Activated naive CD8-positive, alpha-beta T cell treated with anti-CD3 and anti-CD28 coated beads, Interleukin-2, amount 10 ng/mL, durations not matched to agents 7 days and 5 days (primary cell): ENCODE data around the gene VANGL2. TPM values are rescaled to one million over a fixed set of nuclear protein-coding genes. Genes with fewer than 3 reads are reported as not detected.
"Not testable (repeated sequence)": the region's sequence is repeated elsewhere in the genome, so short reads cannot be mapped to it uniquely, and the experiment has no call there.

Experiments
- ATAC-seq: fragments of 150-1000 bp; cut with Tn5 transposase; one replicate; pipeline ENCODE4 v1.10.0; 2021; ENCODE audit warnings: low read depth, moderate library complexity
- POLR2A ChIA-PET: fragments of 350-600 bp; sonication (Branson Sonifier 250); formaldehyde crosslinking; loops from one replicate; lab custom pipeline; 2021; ENCODE audit warnings: antibody characterized with exemption; lab: Charles Lee
- DNase-seq: peaks from one replicate; pipeline ENCODE4 v3.0.0; 2021
- H3K27ac Mint-ChIP-seq: one replicate; pipeline ENCODE4 v1.8.0; 2022; ENCODE audit warnings: mild to moderate bottlenecking, mixed read lengths
- H3K27me3 Mint-ChIP-seq: one replicate; pipeline ENCODE4 v1.8.0; 2022; ENCODE audit warnings: mild to moderate bottlenecking, moderate library complexity, mixed read lengths
- H3K36me3 Mint-ChIP-seq: one replicate; pipeline ENCODE4 v1.8.0; 2021; ENCODE audit warnings: mild to moderate bottlenecking, mixed read lengths
- H3K4me1 Mint-ChIP-seq: one replicate; pipeline ENCODE4 v1.8.0; 2021; ENCODE audit warnings: mixed read lengths
- H3K4me3 Mint-ChIP-seq: one replicate; pipeline ENCODE4 v1.8.0; 2022; ENCODE audit warnings: mild to moderate bottlenecking, moderate library complexity, mixed read lengths
- H3K9me3 Mint-ChIP-seq: one replicate; pipeline ENCODE4 v1.8.0; 2021; ENCODE audit warnings: mixed read lengths
- total RNA-seq, 2 experiments: library from RNA; stranded (reverse); gene quantifications; one replicate each; pipeline ENCODE4 v1.2.3, GENCODE V29; 2021

Gene VANGL2
- total RNA-seq, 2 experiments from 2014 or later = 0.06 to 0.34 TPM

DNA sequence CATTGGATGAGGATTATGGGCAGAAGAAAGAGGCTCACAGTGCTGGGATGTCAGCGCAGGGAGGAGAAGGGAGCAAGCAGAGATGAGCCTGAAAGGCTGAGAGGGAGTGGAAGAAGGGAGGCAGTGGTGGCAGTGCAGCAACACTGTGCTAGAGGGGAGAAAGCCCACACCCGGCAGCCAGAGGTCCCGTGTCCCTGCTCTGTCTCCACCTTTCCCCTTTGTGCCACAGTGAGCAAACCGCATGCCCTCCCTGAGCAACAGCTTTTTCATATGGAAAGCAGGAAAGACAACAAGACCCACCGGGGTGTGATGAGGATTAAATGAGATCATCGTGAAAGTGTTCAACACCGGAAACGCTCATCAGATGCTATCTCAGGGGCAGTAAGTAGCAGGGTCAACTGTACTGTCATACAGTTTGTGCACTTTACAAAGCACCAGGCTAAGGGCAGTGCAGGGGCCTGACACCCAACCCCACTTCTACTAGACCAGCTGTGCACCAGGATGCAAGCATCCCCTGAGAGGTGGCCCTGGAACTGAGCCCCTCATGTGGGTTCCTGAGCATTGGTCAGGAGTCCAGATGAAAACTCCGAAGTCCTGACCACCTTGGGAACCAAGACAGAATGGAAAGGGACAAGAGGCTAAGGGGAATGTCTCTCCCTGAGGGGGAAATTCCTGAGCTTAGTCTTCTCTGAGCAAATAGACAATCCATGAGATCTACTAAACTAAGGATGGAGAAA is 24.4 kb upstream of the VANGL2 start:
- Mint-ChIP-seq H3K4me3 (peak overlapping the region; percentile 25), H3K9me3 (no peaks in the 10 kb centered on the region), H3K27ac (peak overlapping the region; percentile 53), H3K36me3 (no peaks in the 10 kb centered on the region), H3K4me1 (peaks cover 9% of the 10 kb centered on the region), H3K27me3 (peaks cover 7% of the 10 kb centered on the region)
- no peak for DNase-seq
- POLR2A ChIA-PET = interaction anchor here (0.8 kb wide), 1 partner anchor 277 kb away, joined by 3 read pairs; the partner anchor contains the start of gene IGSF8
- ATAC-seq = peak; percentile 43

DNA sequence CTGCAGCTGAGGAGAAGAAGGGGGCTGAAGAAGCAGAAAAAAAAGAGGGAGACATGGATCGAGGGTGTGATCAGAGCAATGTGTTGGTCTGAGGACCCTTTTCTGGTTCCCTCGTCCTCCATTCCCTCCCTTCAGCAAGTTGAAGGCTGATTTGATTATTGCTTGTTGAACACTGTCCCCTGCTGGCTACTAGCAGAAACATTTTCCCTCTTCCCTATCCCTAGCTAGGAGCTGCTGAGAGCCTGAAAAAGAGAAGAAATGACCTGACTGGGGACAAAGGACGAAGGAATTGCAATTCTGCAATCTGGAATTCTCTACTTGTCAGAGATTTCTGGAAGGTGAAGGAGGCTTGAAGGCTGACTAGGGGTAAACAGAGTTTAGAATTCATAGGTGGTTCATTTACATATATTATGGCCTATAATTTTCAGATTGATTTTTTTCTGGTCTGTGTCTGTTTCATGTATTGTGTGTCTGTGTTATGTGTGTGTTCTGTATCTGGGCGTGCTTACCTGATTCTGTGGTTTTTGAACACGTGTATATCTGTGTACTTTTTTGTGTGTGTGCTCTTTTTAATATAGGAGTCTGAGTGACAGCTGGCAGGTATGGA is 23.7 kb upstream of the VANGL2 start:
- H3K4me1 Mint-ChIP-seq = peaks cover 9% of the 10 kb centered on the region
- peak overlapping the region; percentile 47 for H3K27ac Mint-ChIP-seq
- H3K9me3 Mint-ChIP-seq = no peaks in the 10 kb centered on the region
- H3K27me3 Mint-ChIP-seq = peaks cover 7% of the 10 kb centered on the region
- POLR2A ChIA-PET = interaction anchor here (0.8 kb wide), 1 partner anchor 278 kb away, joined by 3 read pairs; the partner anchor contains the start of gene IGSF8
- peak overlapping the region; percentile 14 for H3K4me3 Mint-ChIP-seq
- H3K36me3 Mint-ChIP-seq = no peaks in the 10 kb centered on the region
- DNase-seq (no peak), ATAC-seq (peak; percentile 76)

DNA sequence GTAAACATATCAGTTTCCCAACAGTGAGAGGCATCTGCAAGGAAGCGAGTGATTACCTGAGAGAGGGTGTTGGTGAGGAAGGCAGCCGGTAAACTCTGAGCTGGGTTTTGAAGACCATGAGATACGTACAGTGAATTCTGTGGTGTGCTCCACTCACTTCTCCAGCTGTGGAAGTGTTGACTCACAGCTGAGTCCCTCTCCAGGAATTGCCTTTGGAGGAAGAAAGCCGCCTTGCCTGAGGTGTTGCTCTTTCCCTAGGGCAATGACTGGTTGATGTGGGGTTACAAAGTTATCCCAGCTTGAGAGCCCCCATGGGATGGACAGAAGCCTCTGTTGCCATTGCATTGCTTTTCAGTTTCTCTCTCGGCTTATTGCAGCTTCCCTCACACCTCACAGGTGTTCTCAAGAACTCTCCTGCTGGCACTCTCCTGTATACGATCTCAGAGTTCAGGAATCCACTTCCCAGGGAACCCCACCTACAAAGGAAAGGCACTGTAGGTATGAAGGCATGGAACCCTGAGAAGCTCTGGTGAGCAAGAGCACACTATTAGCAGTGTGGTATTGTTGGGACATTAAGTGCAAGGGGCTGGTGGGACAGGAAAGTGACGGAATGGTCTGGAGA is 22.7 kb upstream of the VANGL2 start:
- no peak overlapping the region for H3K4me3 Mint-ChIP-seq
- ATAC-seq (no peak), DNase-seq (no peak)
- H3K27me3 Mint-ChIP-seq = peaks cover 7% of the 10 kb centered on the region
- POLR2A ChIA-PET = no interaction called here
- no peaks in the 10 kb centered on the region for H3K36me3 Mint-ChIP-seq
- no peak overlapping the region for H3K27ac Mint-ChIP-seq
- H3K4me1 Mint-ChIP-seq = peaks cover 9% of the 10 kb centered on the region
- no peaks in the 10 kb centered on the region for H3K9me3 Mint-ChIP-seq

DNA sequence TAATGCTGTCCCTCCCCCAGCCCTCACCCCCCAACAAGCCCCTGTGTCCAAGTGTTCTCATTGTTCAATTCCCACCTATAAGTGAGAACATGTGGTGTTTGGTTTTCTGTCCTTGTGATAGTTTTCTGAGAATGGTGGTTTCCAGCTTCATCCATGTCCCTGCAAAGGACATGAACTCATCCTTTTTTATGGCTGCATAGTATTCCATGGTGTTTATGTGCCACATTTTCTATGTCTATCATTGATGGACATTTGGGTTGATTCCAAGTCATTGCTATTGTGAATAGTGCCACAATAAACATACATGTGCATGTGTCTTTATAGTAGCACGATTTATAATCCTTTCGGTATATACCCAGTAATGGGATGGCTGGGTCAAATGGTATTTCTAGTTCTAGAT is 15.6 kb upstream of the VANGL2 start:
- H3K9me3 Mint-ChIP-seq, H3K4me3 Mint-ChIP-seq, H3K36me3 Mint-ChIP-seq, H3K4me1 Mint-ChIP-seq, ATAC-seq, DNase-seq, H3K27ac Mint-ChIP-seq, POLR2A ChIA-PET: not testable (repeated sequence)
- H3K27me3 Mint-ChIP-seq = peaks cover 23% of the 10 kb centered on the region

DNA sequence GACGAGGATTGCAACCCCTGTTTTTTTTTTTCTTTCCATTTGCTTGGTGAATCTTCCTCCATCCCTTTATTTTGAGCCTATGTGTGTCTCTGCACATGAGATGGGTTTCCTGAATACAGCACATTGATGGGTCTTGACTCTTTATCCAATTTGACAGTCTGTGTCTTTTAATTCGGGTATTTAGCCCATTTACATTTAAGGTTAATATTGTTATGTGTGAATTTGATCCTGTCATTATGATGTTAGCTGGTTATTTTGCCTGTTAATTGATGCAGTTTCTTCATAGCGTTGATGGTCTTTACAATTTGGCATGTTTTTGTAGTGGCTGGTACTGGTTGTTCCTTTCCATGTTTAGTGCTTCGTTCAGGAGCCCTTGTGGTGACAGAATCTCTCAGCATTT is 12.0 kb upstream of the VANGL2 start:
- H3K27ac Mint-ChIP-seq, H3K4me3 Mint-ChIP-seq, POLR2A ChIA-PET, DNase-seq, ATAC-seq, H3K4me1 Mint-ChIP-seq, H3K36me3 Mint-ChIP-seq, H3K9me3 Mint-ChIP-seq: not testable (repeated sequence)
- H3K27me3 Mint-ChIP-seq = peaks cover 26% of the 10 kb centered on the region

DNA sequence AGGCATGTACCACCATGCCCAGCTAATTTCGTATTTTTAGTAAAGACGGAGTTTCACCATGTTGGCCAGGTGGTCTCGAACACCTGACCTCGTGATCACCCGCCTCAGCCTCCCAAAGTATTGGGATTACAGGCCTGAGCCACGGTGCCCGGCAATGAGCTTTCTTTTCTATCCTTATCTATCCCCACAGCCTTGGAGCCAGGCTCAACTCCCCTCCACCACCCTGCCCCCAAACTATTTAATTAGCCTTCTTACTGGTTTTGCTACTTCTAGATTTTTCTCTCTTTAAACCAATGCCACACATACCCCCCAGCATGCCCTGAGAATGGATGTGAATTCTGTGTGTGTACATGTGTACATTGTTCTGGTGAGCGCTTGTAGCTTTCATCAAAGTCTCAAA is 5.7 kb upstream of the VANGL2 start:
- Mint-ChIP-seq H3K36me3 (no peaks in the 10 kb centered on the region), H3K4me3 (no peak overlapping the region), H3K27ac (no peak overlapping the region), H3K4me1 (peaks cover 1% of the 10 kb centered on the region), H3K9me3 (no peaks in the 10 kb centered on the region), H3K27me3 (peaks cover 14% of the 10 kb centered on the region)
- POLR2A ChIA-PET = no interaction called here
- ATAC-seq (no peak), DNase-seq (no peak)

DNA sequence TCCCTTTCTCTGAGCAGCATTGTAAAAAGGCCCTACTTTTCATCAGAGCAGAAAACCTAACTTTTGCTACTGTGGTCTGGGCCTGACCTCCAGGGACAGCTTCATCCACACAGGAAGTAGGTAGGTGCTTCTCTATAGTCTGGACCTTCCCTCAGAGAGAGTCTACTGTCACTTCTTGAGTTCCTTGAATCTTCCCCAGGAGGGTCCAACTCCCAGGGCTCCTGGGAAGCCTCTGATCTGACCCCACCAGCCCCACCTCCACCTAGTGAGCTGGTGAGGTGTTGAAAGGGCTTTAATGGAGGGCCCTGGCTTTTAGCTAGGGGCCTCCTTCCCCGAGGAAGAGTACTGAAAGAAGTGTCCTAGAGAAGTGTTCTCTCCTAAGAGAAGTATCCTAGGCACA is 2.7 kb upstream of the VANGL2 start:
- Mint-ChIP-seq H3K27me3 (peaks cover 25% of the 10 kb centered on the region), H3K9me3 (no peaks in the 10 kb centered on the region), H3K36me3 (no peaks in the 10 kb centered on the region), H3K4me1 (peaks cover 3% of the 10 kb centered on the region), H3K4me3 (no peak overlapping the region), H3K27ac (no peak overlapping the region)
- ATAC-seq = no peak
- DNase-seq = no peak
- POLR2A ChIA-PET = no interaction called here

DNA sequence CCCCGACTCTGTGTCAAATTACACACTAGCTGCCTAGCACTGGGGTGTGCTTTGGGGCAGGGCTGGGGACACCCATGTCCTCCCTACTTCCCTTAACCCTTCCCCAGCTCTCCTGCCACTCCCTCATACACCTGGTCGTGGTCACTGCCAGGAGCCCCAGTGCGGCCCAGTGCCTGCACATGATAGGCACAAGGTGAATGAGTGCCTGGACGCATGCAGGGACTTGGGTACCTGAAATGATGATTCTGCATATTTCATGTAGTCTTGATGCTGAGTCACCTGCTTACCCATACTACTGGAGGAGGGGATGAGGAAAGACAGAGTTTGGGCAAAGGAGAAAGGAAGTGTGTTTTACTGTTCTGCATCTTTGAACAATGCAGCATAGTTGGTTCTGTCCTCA is 1.5 kb upstream of the VANGL2 start:
- ATAC-seq (no peak), DNase-seq (no peak)
- Mint-ChIP-seq H3K9me3 (no peaks in the 10 kb centered on the region), H3K27ac (no peak overlapping the region), H3K4me1 (peaks cover 3% of the 10 kb centered on the region), H3K27me3 (peaks cover 29% of the 10 kb centered on the region), H3K4me3 (no peak overlapping the region), H3K36me3 (no peaks in the 10 kb centered on the region)
- POLR2A ChIA-PET = no interaction called here

DNA sequence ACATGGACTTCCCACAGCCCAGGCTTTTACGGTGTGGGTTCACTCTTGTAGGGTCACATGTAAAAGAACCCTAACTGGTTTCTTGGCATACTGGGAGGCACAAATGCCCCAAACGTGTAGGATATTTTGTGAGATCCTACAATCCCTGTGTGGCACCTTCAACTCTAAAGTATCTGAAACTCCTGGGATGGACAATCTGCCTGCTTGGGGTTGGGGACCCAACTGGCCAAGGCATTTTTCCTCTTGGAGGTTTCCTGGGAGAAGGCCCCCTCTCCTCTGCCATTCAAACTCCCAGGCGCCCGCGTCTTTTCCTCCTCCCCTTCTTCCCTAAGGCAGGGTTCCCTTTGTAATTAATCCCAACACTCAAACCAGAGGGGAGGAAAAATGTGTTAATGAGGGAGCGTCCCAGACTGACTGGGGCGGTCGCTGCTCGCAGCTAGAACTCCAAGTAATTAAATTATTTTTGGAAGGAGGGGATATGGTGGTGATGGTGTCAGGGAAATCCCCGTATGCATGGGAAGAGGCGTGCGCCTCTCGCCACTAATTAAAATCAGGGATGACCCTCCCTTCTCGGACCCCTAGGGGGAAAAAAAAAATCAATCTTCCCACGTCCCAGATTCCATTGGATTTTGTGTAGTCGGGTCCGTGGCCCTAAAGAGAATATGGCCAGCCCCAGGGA is 681 bp upstream of the VANGL2 start:
- POLR2A ChIA-PET = no interaction called here
- Mint-ChIP-seq H3K27ac (no peak overlapping the region), H3K9me3 (no peaks in the 10 kb centered on the region), H3K4me1 (peaks cover 3% of the 10 kb centered on the region), H3K36me3 (no peaks in the 10 kb centered on the region), H3K4me3 (peak overlapping the region; percentile 5), H3K27me3 (peaks cover 37% of the 10 kb centered on the region)
- ATAC-seq (no peak), DNase-seq (no peak)

DNA sequence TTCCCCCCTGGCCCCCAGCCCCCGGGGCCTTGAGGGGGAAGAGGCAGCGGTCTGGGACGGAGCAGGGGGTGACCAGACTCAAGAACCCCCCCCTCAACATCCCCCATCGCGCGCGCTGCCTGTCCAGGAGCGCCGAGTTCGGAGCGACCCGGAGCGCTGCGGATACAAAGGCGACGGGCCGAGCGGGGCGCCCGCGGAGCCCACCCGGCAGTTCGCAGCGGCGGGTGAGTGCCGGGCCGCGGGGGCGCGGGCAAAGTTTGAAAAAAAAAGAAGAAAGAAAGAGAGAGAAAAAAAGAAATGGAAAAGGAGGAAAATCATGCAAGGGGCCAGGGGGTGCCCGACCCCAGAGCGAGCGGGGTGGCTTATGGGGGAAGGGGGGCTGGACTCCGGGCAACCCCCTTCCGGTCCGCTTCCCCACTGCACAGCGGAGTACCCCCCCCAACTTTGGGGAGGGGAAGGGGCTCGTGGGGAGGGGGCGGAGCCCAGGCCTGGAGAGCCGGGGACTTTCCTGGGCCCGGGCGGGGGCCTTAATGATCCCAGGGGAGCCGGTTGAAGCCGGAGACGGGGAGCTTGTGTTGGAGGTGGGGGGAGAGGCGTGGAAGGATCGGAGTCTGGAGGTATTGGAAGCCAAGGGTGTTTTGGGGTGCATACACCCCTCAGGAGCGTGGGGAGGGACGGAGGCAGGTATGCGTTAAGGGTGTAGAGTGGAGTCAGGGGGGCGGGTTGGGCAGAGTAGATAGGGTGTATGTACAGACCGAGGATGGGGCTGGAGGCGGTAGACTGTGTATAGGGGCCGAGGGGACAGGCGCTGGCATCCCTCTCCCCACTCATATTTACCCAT is 502 bp downstream of the VANGL2 start:
- ATAC-seq (peak; percentile 17), DNase-seq (peak; percentile 45)
- peak overlapping the region; percentile 59 for H3K4me3 Mint-ChIP-seq
- H3K36me3 Mint-ChIP-seq = no peaks in the 10 kb centered on the region
- peaks cover 3% of the 10 kb centered on the region for H3K4me1 Mint-ChIP-seq
- no peaks in the 10 kb centered on the region for H3K9me3 Mint-ChIP-seq
- POLR2A ChIA-PET = no interaction called here
- peaks cover 36% of the 10 kb centered on the region for H3K27me3 Mint-ChIP-seq
- H3K27ac Mint-ChIP-seq = no peak overlapping the region

DNA sequence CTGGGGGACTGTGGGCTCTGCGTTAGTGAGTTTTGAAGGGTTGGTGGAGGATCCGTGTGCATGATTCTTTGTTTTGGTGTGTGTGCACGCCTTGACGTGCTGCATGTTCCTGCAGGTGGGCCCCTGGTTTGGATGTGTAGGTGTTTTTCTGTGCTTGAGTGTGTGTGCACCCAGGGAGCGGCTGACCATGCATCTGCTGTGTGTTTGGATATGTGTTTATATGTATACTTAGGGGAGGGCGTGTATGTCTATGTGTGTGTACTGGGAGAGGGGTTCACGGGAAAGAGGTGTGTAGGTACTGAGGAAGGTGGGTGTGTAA is 1.1 kb downstream of the VANGL2 start:
- no peak for DNase-seq
- Mint-ChIP-seq H3K27me3 (peaks cover 32% of the 10 kb centered on the region), H3K4me3 (peak overlapping the region; percentile 59), H3K27ac (no peak overlapping the region), H3K9me3 (no peaks in the 10 kb centered on the region), H3K4me1 (peaks cover 2% of the 10 kb centered on the region), H3K36me3 (no peaks in the 10 kb centered on the region)
- POLR2A ChIA-PET = no interaction called here
- ATAC-seq = no peak

DNA sequence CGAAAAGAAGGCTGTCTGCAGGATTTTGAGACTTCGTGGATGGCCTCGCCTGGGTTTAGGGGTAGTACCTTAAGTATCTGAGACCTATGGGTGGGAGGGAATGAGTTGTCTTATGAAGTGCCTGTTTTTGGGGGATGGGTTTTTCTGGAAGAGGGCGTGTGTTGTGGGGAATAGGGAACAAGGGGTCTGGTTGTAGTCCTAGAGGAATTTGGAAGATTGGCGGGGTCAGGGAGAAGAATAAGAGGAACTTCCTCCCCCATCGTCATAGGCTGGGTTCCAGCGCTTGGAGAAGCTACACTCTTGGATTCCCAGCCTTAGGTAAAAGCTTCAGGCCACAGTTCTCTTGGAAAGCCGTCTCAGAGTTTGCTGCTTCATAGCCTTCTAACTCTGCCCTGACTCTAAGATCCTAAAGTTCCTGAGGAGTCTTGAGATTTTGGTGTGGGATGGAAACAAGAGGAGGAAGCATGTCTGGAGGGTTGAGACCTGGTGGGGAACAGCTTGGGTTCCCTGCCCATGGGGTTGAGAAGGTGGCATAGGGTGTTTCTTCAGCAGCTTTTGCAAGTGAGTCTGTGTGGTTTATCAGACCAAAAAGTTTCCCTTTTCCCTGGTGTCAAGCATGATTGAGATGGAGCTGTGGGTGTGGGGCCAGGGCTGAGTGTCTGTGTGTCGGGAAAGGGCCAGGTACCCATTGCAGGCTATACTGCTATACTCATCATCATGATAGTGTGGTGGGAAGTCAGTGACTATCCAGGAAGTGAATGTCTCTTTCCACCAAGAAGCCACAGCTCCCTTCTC is 1.8 kb downstream of the VANGL2 start:
- no peaks in the 10 kb centered on the region for H3K36me3 Mint-ChIP-seq
- POLR2A ChIA-PET = no interaction called here
- H3K4me3 Mint-ChIP-seq = no peak overlapping the region
- H3K27me3 Mint-ChIP-seq = peaks cover 31% of the 10 kb centered on the region
- DNase-seq = no peak
- no peak overlapping the region for H3K27ac Mint-ChIP-seq
- peaks cover 2% of the 10 kb centered on the region for H3K4me1 Mint-ChIP-seq
- H3K9me3 Mint-ChIP-seq = no peaks in the 10 kb centered on the region
- ATAC-seq = no peak
